ENCODE measurements around the gene ANKRD49.
A peak's percentile ranks its signal among the peaks of the same experiment; 100 is the strongest.

GRCh38 chr11:94543695-94544645, 50.2 kb downstream of the ANKRD49 start, which contains the start of gene FUT4:
- TF ChIP-seq CTCF (IDR thresholded peaks at IDR 0.05), result no peak
- peak in 2 of 4 donors; percentile 60 to 66 for TF ChIP-seq POLR2A (IDR thresholded peaks at IDR 0.05)
